Ramos (cell line): ENCODE measurements around the gene NDUFS2.

Experiments used
- in situ Hi-C: fragments of 300-500 bp; cut with MboI; formaldehyde crosslinking; loops from one replicate; pipeline ENCODE4 v1.14.3; 2022; ENCODE audit warnings: low sequenced_read_pairs; ENCODE audit not compliant: unreplicated experiment

The NDUFS2 gene

GRCh38 chr1:161192476-161193465, 9.4 kb upstream of the NDUFS2 start:
- in situ Hi-C loops, result no loop called here

GRCh38 chr1:161193561-161194235, 8.5 kb upstream of the NDUFS2 start:
- in situ Hi-C loops, result no loop called here

GRCh38 chr1:161195171-161195570, 7.0 kb upstream of the NDUFS2 start:
- in situ Hi-C loops, result no loop called here

GRCh38 chr1:161196111-161196510, 6.1 kb upstream of the NDUFS2 start:
- in situ Hi-C loops, result no loop called here

GRCh38 chr1:161196521-161197451, 5.4 kb upstream of the NDUFS2 start:
- in situ Hi-C loops, result no loop called here

- in situ Hi-C loops, result no loop called here
Measured at GRCh38 chr1:161197560-161198193, 4.5 kb upstream of the NDUFS2 start.

GRCh38 chr1:161198194-161198896, 3.8 kb upstream of the NDUFS2 start:
- in situ Hi-C loops, result no loop called here

GRCh38 chr1:161198897-161199431, 3.2 kb upstream of the NDUFS2 start, which contains the start of gene ADAMTS4:
Gene ADAMTS4, minus strand, starts transcription at chr1:161199054. Its CDS starts 427 bp downstream, at chr1:161198627.
- in situ Hi-C loops, result no loop called here

- in situ Hi-C loops, result loop anchor here (25.0 kb wide), 1 partner anchor 513 kb away; the partner anchor contains the start of genes FCRLA and FCRLB
Measured at GRCh38 chr1:161199506-161200139, 2.5 kb upstream of the NDUFS2 start.

- in situ Hi-C loops, result loop anchor here (25.0 kb wide), 1 partner anchor 512 kb away; the partner anchor contains the start of genes FCRLA and FCRLB
Measured at GRCh38 chr1:161200421-161200991, 1.7 kb upstream of the NDUFS2 start.

GRCh38 chr1:161200992-161201835, 953 bp upstream of the NDUFS2 start:
- in situ Hi-C loops, result loop anchor here (25.0 kb wide), 1 partner anchor 511 kb away; the partner anchor contains the start of genes FCRLA and FCRLB

- in situ Hi-C loops, result loop anchor here (25.0 kb wide), 1 partner anchor 506 kb away; the partner anchor contains the start of genes FCRLA and FCRLB
Measured at GRCh38 chr1:161206411-161207140, 4.4 kb downstream of the NDUFS2 start.

- in situ Hi-C loops, result loop anchor here (25.0 kb wide), 1 partner anchor 505 kb away; the partner anchor contains the start of genes FCRLA and FCRLB
Measured at GRCh38 chr1:161207173-161207572, 5.0 kb downstream of the NDUFS2 start.

- in situ Hi-C loops, result loop anchor here (25.0 kb wide), 1 partner anchor 502 kb away; the partner anchor contains the start of genes FCRLA and FCRLB
Measured at GRCh38 chr1:161209790-161210409, 7.7 kb downstream of the NDUFS2 start.

- in situ Hi-C loops, result loop anchor here (25.0 kb wide), 1 partner anchor 498 kb away; the partner anchor contains the start of genes FCRLA and FCRLB
Measured at GRCh38 chr1:161214369-161214768, 12.2 kb downstream of the NDUFS2 start.
